Stimulated activated CD8-positive, alpha-beta memory T cell treated with anti-CD3 and anti-CD28 coated beads, Interleukin-15, amount 100 ng/mL, for 48 hours (primary cell): ENCODE data around the gene ALPI.

Source experiments
- DNase-seq, 2 donors: peaks; one replicate each; pipeline ENCODE4 v3.0.0-alpha.2; 2020; ENCODE audit warnings: low read depth in 2 of 2

ALPI gene

DNA sequence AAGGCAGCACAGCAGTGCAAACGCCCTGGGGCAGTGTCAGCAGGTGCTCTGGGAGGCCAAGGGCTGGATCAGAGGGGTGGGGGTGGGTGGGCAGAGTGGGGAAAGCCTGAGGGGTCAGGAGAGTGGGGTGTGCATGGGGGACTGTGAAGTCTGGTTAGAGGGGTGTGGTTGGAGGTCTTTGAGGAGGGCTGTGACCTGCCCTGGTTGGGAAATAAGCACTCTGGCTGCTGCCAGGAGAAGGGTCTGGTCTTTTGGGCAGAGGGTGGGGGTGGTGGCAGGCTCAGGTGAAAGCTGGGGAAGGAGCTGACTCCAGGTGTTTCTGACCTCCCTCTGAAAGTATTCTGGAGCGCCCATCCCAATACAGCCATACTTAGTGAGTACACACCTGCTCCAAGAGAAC, 4.2 kb downstream of the ALPI start:
- DNase-seq, result no peak

DNA sequence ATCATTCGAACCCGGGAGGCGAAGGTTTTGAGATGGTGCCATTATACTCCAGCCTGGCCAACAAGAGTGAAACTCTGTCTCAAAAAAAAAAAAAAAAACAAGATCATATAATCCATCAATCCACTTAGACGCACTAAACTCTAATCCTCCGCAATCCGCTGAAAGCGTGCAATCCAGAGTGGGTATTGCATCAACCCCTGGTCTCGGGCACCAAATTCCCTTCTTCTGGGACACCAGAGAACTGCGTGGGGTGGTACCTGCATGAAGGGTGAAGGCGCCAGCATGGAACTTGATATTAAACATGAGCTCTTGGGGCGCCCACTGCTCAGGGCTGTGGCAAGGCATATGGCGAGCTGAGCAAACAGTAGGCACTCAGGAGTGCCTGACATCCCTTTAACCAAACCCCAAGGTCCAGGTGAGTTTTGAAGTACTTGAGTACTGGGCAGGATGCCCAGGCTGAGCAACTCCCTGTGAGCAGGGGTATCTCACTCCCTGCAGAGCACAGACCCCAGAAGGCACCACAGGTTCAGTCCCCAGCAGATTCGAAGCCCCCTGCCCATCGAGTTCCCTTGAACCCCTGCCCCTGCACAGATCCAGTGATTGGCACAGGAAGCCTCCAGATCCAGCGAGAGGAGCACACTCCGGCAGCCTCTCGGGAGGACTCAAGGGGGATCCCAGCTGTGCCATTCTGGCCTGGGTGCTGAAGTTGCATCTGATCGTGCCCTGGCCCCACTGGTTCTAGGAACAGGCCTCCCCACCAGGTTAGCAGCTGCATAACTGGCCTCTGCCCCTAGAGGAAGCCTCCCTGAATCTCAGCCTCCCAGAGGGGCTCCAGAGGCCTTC, 8.0 kb downstream of the ALPI start:
- no peak for DNase-seq

DNA sequence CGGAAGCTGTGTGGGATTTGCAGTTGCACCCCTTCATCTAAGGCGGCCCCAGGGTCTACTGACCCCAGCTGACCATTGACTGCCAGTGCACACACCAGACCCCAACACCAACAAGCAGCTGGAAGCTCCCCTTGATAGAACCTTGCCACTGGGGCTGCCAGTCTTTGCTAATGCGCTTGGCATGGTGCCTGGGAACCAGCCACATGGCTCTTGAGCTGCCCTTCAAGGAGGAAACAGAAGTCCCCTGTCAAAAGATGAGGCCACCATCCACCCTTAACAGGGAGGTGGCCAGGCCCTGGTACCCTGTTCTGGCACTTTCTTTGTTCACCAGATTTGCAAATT, 8.6 kb downstream of the ALPI start:
- no peak for DNase-seq

DNA sequence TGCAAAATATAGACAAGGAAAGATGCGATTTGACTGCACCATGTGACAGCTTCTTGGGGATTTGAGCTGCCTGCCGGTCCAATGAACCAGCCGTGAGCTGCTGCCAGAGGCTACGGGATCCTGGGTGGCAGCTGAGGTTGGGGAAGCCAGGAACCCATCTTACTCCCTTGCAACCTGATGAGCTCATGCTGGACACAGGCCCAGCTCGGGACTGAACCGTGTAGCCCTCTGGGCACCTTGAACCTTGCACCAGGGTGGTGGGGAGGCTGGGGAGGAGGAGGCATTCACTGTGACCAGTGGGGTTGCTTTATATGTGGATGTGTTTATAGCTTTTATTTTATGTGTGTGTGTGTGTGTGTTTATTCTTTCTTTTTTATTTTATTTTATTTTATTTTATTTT, 9.1 kb downstream of the ALPI start:
- DNase-seq, result no peak

DNA sequence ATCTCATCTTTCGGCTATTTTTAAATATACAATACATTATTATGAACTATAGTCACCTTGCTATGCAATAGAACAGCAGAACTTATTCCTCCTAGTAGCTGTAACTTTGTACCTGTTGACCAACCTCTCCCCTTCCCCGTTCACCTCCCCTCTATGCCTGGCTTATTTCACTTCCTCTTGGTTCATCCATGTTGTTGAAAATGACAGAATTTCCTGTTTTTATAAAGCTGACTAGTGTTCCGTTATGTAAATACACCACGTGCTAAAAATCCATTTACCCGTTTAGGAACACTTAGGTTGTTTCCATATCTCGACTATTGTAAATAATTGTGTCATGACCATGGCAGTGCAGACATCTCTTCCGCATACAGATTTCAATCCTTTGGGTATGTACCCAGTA, 10.3 kb downstream of the ALPI start:
- no peak for DNase-seq

DNA sequence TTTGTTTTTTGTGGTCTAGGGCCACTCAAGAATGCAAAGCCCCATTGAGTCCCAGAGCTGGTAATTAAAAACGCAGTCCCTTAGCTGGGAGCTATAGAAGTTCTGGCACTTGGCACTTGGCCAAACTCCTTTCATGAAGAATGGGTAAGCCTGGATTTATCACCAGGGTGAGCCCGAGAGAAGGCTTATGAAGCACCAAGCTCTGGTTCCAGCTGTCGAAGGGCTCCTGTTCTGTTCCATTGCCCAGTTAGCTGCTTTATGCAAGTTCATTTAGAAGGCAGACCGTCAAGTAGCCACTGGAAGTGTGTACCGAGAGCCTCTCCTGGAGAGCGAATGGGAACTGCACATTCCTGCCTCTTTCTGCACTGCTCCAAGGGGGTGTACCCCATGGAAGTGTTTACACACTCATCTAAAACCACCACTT, 17.5 kb downstream of the ALPI start:
- DNase-seq, result no peak

DNA sequence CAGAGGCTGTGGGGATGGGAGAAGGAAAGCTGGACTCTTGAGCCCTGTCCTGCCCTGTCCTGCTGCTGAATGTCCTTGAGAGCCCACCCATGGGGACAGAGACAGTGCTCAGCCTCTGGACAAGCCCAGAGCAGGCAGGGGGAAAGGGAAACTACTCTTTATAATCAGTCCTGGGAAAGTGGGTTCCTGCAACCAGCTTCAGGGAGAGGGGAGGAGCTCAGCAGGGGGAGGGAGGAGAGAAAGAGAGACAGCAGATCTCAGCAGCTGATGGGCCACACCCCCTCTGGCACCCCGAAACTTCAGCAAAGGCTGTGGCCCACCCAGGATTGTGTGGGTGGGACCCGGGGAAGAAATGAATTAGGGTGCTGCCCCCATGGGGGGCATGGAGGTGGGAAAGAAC, 20.1 kb downstream of the ALPI start:
- no peak for DNase-seq

DNA sequence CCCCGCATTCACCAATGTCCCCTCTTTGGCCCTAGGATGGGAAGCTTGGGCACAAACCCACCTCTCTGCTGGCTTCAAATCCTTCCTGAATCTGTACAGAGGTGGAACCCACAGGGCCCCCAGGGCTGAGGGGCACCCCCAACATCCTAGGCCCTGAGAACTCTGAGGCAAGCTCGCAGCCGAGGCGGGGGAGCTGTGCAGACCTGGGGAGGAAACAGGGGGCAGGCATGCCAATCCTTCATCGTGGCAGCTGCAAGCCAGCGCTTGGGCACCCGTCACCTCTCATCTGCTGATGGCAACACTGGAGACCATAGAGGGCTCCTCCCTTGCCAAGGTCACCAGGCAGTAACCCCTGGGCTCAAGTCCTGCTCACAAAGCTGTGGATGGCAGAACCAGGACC, 20.8 kb downstream of the ALPI start:
- no peak for DNase-seq

DNA sequence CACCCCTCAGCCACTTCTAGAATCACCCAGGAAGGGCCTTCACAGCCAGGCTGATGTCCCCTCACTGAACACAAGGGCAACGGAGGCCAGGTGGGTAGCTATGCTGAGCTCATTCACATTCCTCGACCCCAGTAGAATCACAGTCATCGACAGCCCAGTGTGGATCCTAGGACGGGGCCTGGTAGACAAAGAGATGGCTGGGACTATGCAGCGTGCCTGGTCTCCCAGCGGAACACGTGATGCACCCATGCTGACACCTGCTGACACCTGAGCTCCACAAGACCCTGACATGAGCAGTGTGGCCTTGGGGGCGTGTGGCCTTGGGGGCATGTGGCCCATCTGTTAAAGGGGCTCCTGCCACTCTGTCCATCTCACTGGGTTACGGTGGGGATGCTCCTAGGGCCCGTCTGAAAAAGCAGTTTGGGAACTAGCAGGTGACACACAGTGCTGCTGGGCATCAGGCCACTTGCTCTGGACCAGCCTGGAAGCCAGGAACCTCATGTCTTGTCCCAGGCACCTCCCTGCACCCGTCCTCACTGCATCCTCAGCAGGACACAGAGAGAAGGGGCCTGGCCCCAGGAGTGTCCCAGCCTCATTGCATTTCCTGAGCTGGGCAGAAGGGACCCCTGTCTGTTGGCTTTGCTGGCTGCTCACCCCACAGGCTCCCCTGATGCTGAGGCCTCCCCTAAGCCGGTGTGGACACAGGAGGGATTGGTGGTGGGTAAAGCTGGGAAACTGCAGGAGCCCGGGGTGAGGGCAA, 22.0 kb downstream of the ALPI start:
- DNase-seq, result no peak

DNA sequence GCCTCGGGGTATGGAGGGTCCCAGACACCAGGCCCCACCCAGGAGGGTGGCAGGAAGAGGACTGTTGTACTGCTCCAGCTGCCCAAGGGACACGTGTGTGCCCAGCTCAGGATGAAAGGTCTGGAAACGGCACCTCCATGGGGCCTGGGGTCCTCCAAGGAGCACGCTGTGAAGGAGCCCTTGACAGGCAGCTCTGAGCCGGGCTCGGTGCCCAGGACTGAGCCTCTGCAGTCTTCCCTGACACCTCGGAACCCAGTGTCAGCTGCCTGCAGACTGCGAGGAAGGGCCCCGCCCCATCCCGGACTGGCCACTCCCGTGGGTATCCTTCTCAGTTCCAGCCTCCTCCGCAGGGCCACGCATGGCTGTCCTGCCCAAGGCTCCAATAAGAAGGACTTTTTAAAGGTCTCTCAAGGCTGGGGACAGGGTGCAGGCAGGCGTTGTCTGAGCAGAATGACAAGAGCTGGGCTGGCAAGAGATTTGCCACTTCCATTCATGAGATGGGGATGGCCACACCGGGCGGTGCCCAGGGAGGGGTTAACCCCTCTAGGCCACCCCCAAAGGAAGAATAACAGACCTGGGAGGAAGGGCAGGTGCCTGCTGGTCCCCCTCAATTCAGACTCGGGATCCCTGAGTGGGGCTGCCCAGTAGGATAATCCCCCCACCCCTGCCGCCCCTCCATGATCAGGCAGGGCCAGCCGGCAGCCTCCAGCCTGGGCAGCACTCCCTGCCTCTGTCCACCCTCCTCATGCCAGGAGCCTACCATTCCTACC, 22.8 kb downstream of the ALPI start:
- no peak for DNase-seq

DNA sequence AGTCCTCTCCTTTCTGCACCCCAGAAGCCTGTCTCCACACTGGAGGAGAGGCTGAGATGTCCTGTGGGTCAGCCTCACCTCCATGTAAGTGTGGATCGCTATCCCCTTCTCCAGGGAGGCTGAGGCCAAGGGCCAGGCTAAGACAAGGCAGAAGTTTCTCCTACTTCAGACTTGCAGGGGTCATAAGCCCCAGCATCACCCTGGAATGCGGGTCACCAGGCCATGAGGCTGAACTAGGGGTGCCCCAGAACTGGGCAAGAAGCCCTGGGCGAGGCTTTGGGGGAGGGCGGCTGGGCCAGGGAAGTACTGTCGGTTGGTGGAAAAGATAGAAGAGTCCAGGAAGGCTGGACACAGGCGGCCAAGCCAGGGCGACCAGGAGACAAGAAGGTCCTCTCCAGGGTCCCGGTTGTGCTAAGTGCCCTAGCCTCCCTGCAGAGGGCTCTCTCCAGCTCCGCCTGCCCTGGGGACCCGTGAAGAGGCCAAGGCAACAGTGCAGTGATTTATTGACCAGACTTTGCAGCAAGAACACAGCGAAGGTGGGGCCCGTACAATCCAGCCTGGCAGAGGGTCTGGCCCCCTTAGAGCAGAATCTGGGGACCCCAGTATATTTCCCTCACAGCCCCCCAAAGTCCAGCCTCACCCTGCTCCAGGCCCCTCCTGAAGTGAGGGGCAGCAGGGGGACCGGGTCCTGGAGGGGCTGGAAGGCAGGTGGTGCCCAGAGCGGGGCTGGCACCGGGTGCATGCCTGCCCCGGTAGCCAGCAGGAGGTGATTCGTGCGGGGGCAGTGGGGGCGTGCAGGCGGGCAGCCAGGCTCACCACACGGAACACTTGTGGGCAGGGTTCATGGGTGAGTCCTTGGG, 23.6 kb downstream of the ALPI start:
- DNase-seq, result no peak

DNA sequence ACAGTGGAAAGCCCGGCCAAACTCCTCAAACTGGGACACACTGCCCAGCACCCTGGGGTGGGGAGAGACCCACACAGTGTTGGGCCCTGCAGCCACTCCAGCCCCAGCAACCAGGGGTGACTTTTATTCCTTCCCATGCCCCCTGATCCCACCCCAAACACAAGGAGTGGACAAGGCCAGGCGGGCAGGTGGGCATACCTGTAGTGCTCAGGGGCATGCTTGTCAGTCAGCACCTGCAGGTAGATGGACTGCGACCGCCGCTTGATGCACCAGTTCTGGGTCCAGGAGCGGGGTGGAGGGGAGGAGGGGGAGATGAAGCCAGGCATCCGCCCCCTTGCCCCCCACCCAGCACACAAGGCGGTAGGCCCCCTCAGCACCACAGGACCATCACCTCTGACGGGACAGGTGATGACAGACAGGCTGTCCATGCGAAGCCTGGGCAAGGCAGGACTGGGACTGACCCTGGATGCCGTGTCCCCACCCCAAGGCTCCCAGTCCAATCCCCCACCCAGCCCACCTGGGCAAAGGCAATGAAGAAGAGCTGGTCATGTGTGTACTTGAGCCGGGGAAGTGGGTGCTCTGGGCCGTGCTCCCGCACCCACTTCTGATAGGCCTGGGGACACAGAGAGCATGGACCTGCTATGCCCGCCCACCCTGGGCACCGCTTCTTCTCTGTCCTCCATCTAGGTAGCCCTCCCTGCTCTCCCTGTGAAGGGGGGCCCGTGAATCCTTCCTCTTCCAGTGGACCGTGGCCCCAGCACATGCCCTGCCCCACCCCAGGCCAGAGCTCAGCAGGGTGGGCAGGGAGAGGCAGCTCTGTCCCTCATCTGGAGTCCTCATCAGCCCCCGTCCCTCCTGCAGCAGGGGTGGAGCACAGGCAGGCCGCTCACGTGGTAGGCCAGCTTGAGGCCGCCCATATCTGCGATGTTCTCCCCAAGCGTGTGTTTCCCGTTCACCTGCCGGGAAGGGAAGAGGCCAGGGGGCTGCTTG, 24.5 kb downstream of the ALPI start:
- no peak for DNase-seq

DNA sequence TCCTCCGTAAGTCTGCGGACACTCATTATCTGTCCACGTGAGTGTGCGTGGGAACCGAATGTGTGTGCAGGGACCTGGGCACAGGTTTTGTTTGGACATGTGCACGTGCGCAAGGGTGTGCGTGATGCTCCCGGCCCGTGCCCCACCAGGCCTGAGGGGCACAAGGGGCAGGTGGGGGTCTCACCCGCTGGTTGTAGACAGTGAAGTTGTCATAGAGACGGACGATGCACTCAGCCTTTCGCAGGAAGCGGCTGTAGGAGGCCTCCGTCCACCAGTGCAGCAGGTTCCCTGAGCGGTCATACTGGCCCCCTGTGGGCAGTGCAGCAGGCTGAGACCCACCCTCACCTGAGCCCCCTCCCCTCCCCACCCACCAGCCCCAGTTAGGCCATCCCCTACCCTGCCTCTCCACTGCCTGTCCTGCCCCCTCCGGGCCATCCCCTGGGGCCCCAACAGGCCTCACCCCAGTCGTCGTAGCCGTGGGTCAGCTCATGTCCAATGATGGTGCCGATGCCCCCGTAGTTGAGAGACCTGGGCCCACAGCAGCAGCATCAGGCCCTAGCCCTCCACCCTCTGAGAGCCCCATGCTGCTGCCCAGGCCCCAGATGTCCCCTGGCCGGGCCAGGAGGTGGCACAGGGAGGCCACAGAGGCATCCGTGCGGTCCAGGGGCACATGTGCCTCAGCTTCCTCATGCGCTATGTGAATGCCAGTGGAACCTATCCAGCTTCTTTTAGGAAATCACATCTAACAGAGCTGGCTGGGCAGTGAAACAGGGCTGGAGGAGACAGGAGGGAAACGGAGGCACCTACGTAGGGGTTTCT, 25.6 kb downstream of the ALPI start:
- no peak for DNase-seq

DNA sequence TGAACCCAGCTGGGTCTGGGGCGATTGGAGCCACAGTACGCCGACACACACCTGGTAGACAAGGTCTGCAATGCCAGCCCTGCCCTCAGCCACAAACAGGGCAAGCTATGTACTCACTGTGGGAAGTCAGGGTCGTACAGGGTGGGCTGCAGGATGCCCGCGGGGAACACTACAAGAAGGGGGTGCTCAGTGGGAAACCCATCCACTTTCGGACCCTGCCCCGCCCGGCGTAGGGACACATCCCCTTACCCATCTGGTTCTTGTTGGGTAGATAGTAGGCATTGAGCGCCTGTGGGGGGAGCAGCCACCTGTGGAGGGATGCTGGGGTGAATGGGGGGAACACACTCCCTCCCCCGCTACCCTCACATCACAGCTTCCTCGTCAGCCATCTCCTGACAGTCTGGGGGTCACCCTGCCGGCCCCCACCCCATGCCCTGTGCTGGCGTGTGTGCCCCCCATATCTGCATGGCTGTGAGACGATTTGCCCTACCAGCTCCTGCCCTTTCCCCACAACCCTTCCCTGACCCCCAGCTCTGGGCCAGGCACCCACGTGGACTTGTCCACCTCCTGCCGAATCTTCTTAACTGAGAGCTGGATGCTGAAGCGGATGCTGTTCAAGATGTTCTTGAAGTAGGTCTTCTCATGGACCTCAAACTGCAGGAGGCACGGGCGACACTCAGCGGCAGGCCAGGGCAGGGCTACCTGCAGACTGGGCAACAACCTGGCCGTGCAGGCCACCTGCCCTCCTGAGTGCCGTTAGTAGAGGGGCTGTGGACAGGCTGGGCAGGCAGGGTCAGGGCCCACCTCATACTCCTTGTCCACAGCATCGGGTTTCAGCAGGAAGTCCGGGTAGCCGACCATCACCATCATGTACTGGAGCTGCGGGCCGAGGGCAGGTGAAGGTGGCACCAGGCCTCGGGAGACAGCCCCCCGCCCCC, 26.6 kb downstream of the ALPI start:
- no peak for DNase-seq

DNA sequence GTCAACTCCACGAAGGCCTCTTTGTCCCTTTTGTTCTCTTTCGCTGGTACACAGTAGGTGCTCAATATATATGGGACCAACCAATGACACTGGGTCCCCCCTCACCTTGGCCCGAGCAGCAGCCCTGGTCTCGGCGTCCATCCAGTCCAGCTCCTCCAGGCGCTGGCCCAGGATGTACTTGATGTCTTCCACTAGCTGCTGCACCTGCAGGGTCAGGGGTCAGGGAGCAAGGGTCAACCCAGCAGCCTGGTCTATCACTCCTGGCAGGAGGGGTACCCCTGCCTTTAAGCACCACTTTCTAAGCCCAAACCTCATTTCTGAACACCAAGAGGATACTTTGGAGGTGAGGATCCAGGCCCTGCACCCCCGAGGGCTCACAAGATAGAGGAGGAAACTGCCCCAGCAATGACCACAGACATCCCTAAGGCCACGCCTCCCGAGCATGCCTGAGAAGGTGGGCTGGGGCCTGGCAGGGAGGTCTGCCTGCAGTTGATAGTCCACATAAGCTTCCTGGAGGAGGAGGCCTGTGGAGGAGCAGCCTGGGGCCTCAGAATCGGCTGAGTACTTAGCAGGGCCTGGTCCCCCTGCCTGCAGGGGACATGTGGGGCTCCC, 27.5 kb downstream of the ALPI start:
- no peak for DNase-seq

DNA sequence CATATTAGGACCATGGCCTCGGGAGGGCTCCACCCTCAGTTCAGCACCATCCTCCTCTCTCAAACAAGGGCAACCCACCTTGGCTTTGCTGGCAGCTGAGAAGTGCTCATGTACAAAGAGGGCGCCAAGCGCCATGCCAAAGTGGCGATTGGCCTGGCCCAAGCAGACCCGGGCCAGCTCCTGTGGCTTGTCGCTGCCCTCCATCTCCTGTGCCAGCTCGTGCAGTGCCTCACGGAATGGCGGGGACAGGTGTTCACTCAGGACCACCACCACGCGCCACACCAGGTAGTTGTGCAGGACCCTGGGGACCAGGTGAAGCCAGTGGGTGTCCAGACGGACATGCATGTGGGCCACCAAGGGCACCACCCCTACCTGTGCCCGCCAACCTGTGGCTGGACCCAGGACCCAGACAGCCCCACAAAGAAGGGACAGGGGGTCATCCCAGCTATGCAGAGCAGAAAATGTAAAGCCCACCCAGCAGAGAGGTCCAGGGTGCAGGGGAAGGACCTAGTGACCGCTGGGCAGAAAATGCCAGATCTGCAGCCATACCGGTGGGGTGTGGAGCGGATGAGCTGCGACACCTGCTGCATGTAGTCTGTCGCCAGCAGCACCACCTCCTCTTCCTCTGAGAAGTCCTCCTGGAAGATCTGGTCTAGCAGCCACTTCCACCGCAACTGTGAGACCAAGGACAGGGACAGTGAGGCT, 28.1 kb downstream of the ALPI start:
- no peak for DNase-seq

DNA sequence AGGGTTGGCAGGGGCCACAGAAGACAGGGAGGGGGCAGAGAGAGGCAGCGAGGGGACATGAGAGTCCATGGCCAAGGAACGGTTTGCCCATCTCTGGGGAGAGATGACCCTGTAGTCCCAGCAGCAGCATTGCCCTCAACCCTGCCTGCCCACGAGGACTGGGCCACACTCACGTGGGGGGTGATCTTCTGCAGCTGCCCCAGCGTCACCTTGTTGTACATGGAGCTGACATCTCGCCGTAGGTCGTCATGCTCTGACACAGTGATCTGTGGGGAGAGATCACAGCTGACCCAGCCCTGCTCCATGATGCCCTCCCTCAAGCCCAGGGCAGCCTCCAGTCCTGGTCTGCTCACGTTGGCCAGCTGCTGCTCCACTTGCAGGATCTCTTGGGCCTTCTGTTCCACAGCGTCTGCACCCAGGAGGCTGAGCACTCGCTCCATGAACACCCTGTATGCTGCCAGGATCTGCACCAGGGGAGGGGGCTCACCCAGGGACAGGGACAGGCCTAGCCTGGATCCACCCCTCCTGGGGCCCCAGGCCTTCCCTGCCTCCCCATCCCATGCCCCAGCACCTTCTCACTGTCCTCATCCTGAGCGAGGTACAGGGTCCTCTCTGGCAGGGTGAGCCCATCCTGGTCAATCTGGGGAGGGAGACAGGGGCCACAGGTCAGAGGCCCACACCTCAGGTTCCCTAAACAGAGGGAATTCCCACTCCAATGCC, 28.8 kb downstream of the ALPI start:
- no peak for DNase-seq
